HepG2 (cell line): Measurements from ENCODE around the gene TMC4. TPM values are rescaled to one million over a fixed set of nuclear protein-coding genes. Genes with fewer than 3 reads are reported as not detected.
"Not testable (repeated sequence)": the region's sequence is repeated elsewhere in the genome, so short reads cannot be mapped to it uniquely, and the experiment has no call there.

Experiments
- ATAC-seq: fragments of 200-7000 bp; cut with Tn5 transposase; 3 replicates; pipeline ENCODE4 v1.9.1; 2020; ENCODE audit warnings: mild to moderate bottlenecking, moderate library complexity
- BruUV-seq: library from RNA; stranded (reverse); fragments of 400-500 nt; replicated peaks from 2 replicates; lab custom pipeline; 2021; lab: Mats Ljungman, UMichigan
- CTCF ChIA-PET: fragments of 300-600 bp; formaldehyde crosslinking; extraction: SDS; loops from one replicate; lab custom pipeline; 2021; ENCODE audit warnings: low total read pairs, inconsistent platforms, low intra/inter-chr PET ratio; lab: Yijun Ruan, JAX
- POLR2A ChIA-PET: fragments of 350-600 bp; sonication (Branson Sonifier 250); formaldehyde crosslinking; loops from one replicate; lab custom pipeline; 2020; ENCODE audit warnings: antibody characterized with exemption, inconsistent platforms; lab: Yijun Ruan, JAX
- DNase-seq: peaks from one replicate; pipeline ENCODE4 v3.0.0-alpha.2; 2015; ENCODE audit warnings: low spot score
- FAIRE-seq: peaks from 3 replicates; lab custom pipeline; 2011; peaks lifted over from hg19 to GRCh38; lab: Jason Lieb, UNC
- H2AFZ ChIP-seq: one replicate; pipeline ENCODE4 v1.6.1; 2011; ENCODE audit warnings: low read length, inconsistent platforms
- H3K27ac ChIP-seq: fragments of 300-600 bp; 3 replicates; pipeline ENCODE4 v1.8.0; 2011; ENCODE audit warnings: mixed run types, mild to moderate bottlenecking, mixed read lengths, low read length, inconsistent platforms; ENCODE audit not compliant: insufficient read depth; ENCODE audit errors: extremely low read length
- H3K27me3 ChIP-seq, 2 experiments: fragments of 200-600 bp in 1 of 2; 2 replicates in 1 of 2; 3 replicates in 1 of 2; pipeline versions ENCODE4 v1.6.0 to v1.8.0; 2011; ENCODE audit warnings: low read length in 2 of 2, mild to moderate bottlenecking in 2 of 2, moderate library complexity in 2 of 2, inconsistent platforms in 1 of 2; ENCODE audit not compliant: insufficient read depth in 2 of 2, control insufficient read depth in 1 of 2
- H3K36me3 ChIP-seq, 2 experiments: fragments of 200-600 bp in 1 of 2; replicated peaks in 1 of 2; 2 replicates in 1 of 2; 3 replicates in 1 of 2; pipeline versions ENCODE4 v1.5.1 to v1.8.0; 2011; ENCODE audit warnings: low read length in 2 of 2, inconsistent platforms in 1 of 2; ENCODE audit not compliant: insufficient read depth in 2 of 2, control insufficient read depth in 1 of 2
- H3K4me1 ChIP-seq: 2 replicates; pipeline ENCODE4 v1.5.1; 2012; ENCODE audit warnings: low read length, inconsistent platforms; ENCODE audit not compliant: insufficient read depth
- H3K4me2 ChIP-seq: 2 replicates; pipeline ENCODE4 v1.6.0; 2011; ENCODE audit warnings: low read depth, low read length, inconsistent platforms
- H3K4me3 ChIP-seq, 3 experiments: fragments of 200-600 bp in 1 of 3; sonication (generic), shearing (Covaris generic) in 1 of 3; replicated peaks in 1 of 3; 2 replicates each; pipeline ENCODE4 v1.5.1; 2011 to 2016; ENCODE audit warnings: low read length in 3 of 3, inconsistent platforms in 2 of 3, low read depth in 2 of 3, mild to moderate bottlenecking in 2 of 3, control low read depth in 1 of 3, mixed read lengths in 1 of 3; ENCODE audit not compliant: insufficient read depth in 1 of 3
- H3K79me2 ChIP-seq: one replicate; pipeline ENCODE4 v1.6.1; 2011; ENCODE audit warnings: low read length, inconsistent platforms; ENCODE audit not compliant: insufficient read depth
- H3K9ac ChIP-seq: 2 replicates; pipeline ENCODE4 v1.6.0; 2011; ENCODE audit warnings: mild to moderate bottlenecking, low read depth, low read length, inconsistent platforms; ENCODE audit not compliant: insufficient read depth
- H3K9me3 ChIP-seq: 2 replicates; pipeline ENCODE4 v1.5.1; 2012; ENCODE audit warnings: mild to moderate bottlenecking, low read length
- H4K20me1 ChIP-seq: 2 replicates; pipeline ENCODE4 v1.6.0; 2011; ENCODE audit warnings: inconsistent platforms, mild to moderate bottlenecking, low read length, moderate library complexity; ENCODE audit not compliant: insufficient read depth
- AGO2 ChIP-seq: fragments of 200-400 bp; formaldehyde crosslinking; optimal IDR thresholded peaks from 2 replicates; pipeline ENCODE3; 2017; ENCODE audit warnings: mild to moderate bottlenecking, low read depth, low read length, moderate library complexity
- PCBP1 ChIP-seq: fragments of 200-400 bp; formaldehyde crosslinking; IDR thresholded peaks from 2 replicates; pipeline ENCODE4 v1.6.1; 2017; ENCODE audit warnings: mild to moderate bottlenecking, low read depth, low read length, borderline replicate concordance
- PCBP2 ChIP-seq: fragments of 200-400 bp; formaldehyde crosslinking; optimal IDR thresholded peaks from 2 replicates; pipeline ENCODE3; 2018; ENCODE audit warnings: low read length, low read depth; ENCODE audit not compliant: poor library complexity, severe bottlenecking
- RBFOX2 ChIP-seq: fragments of 200-400 bp; formaldehyde crosslinking; IDR thresholded peaks from 2 replicates; pipeline ENCODE4 v1.6.1; 2017; ENCODE audit warnings: low read depth, mild to moderate bottlenecking, low read length
- RBM22 ChIP-seq: fragments of 200-400 bp; formaldehyde crosslinking; optimal IDR thresholded peaks from 2 replicates; pipeline ENCODE3; 2017; ENCODE audit warnings: mild to moderate bottlenecking, low read length, moderate library complexity
- ZNF138 ChIP-seq: sonication (generic); formaldehyde crosslinking; IDR thresholded peaks from 2 replicates; pipeline ENCODE4 v1.5.0; 2020; ENCODE audit warnings: mild to moderate bottlenecking, low read depth, missing genetic modification reagents
- WGBS: methylation state at CpG from one replicate; pipeline ENCODE4 v1.1.6; 2017; ENCODE audit warnings: low lambda C conversion rate; 5-methylcytosine and 5-hydroxymethylcytosine counted together
- in situ Hi-C: cut with HindIII; loops from 2 replicates; pipeline ENCODE4 v1.10.0; 2017; ENCODE audit warnings: low pct_unique_long_range_greater_than_20kb; ENCODE audit not compliant: extremely low pct_ligation_motif_present
- intact Hi-C: fragments of 100-400 bp; cut with micrococcal nuclease; formaldehyde crosslinking; loops from one replicate; pipeline ENCODE4 v1.10.0; 2022; ENCODE audit not compliant: unreplicated experiment
- polyA plus RNA-seq, 8 experiments: library from polyadenylated mRNA; depleted of rRNA in 3 of 8; stranded (reverse) in 7 of 8; unstranded in 1 of 8; fragments of >200 nt; fragmentation: Illumina TruSeq in 4 of 8; extraction: Trizol in 4 of 8; gene quantifications; 2 replicates each; pipeline versions ENCODE4 v1.2.1 to v1.2.3, GENCODE V29; 2011 to 2016; ENCODE audit warnings: low read depth in 4 of 8, missing spikeins in 1 of 8, mixed read lengths in 1 of 8; ENCODE audit not compliant: insufficient read depth in 1 of 8
- total RNA-seq, 5 experiments: library from RNA; depleted of rRNA; stranded (reverse); fragments of >200 nt; fragmentation: Illumina TruSeq; extraction: Trizol; gene quantifications; 2 replicates each; pipeline ENCODE4 v1.2.3, GENCODE V29; 2016; ENCODE audit warnings: low read depth in 1 of 5
- TF ChIP-seq, protein P1 (sequence below): IDR thresholded peaks from 2 replicates; pipeline ENCODE4 v1.6.1; 2016; ENCODE audit warnings: low read depth, control low read depth

The TMC4 gene
- total and polyA plus RNA-seq, 2 of the 13 experiments (the other 11 are each of a cell fraction or from before 2014, with no cell fraction given): 0.13 to 0.24 TPM

DNA sequence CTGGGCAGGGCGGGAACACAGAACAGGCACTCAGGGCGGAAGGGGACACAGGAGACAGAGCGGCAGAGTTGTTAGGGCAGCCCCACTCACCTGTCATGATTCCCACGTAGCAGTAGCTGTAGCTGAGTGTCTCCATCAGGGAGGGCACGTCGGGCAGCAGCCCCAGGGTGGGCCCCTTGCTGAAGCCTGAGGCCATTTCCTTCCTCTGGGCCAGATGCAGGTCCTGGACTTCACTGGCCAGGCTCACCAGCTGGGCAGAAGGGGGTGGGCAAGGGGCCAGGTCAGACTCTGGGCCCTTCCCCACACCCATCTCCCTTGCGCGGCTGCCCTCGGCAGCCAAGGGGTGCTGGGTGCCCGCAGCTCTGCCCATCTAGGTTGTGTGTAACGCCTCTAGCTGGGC lies 10.5 kb upstream of the TMC4 start:
- 99% methylated on average over 8 of the region's 11 CpGs for WGBS

GRCh38 chr19:54181894-54182293 lies 8.9 kb upstream of the TMC4 start:
- DNase-seq, H3K9ac ChIP-seq, H4K20me1 ChIP-seq, H3K27ac ChIP-seq, H3K9me3 ChIP-seq, H3K4me2 ChIP-seq, H3K27me3 ChIP-seq, H3K4me3 ChIP-seq, ATAC-seq, POLR2A ChIA-PET, in situ Hi-C loops, FAIRE-seq, intact Hi-C loops, H2AFZ ChIP-seq, CTCF ChIA-PET, H3K79me2 ChIP-seq, H3K4me1 ChIP-seq, BruUV-seq: not testable (repeated sequence)
- TF ChIP-seq PCBP1 (0 out of 2 replicates have a peak, but pooled peaks have one; percentile 27), PCBP2 (peak; percentile 54)
- WGBS: 90% methylated on average over 3 of the region's 3 CpGs
- H3K36me3 ChIP-seq: peaks cover 1 to 13% of the 10 kb centered on the region in 2 experiments; a peak in 2 of 5 replicates

More for the DNA sequence above, 10.5 kb upstream of the TMC4 start:
- Histone ChIP-seq H3K4me3 (no peak overlapping the region), H3K4me1 (peaks cover 20% of the 10 kb centered on the region), H3K36me3 (peaks cover 1 to 15% of the 10 kb centered on the region in 2 experiments; a peak in 1 of 5 replicates), H3K9me3 (no peaks in the 10 kb centered on the region), H3K27me3 (no peaks in the 10 kb centered on the region), H4K20me1 (peaks cover 5% of the 10 kb centered on the region; the same call in 1 of the 2 replicates), H3K79me2 (peaks cover 5% of the 10 kb centered on the region), H3K27ac (no peak overlapping the region), H3K9ac (no peak overlapping the region), H2AFZ (no peak overlapping the region), H3K4me2 (no peak overlapping the region)
- FAIRE-seq (no peak), DNase-seq (no peak), ATAC-seq (no peak)
- no TSS peak for BruUV-seq
- ChIA-PET CTCF (no interaction called here), POLR2A (no interaction called here)
- TF ChIP-seq RBFOX2 (0 out of 2 replicates have a peak, but pooled peaks have one; percentile 21), ZNF138 (CRISPR knock-in tag) (no peak), AGO2 (peak; percentile 40), RBM22 (peak; percentile 14)
- TF ChIP-seq, protein P1, sequence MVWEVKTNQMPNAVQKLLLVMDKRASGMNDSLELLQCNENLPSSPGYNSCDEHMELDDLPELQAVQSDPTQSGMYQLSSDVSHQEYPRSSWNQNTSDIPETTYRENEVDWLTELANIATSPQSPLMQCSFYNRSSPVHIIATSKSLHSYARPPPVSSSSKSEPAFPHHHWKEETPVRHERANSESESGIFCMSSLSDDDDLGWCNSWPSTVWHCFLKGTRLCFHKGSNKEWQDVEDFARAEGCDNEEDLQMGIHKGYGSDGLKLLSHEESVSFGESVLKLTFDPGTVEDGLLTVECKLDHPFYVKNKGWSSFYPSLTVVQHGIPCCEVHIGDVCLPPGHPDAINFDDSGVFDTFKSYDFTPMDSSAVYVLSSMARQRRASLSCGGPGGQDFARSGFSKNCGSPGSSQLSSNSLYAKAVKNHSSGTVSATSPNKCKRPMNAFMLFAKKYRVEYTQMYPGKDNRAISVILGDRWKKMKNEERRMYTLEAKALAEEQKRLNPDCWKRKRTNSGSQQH (CRISPR knock-in tag): no peak
- intact Hi-C loops (no loop called here), in situ Hi-C loops (no loop called here)
